HG02884 (cell line): ENCODE results near the gene C6orf132.

ENCODE experiments used
- ATAC-seq: cut with Tn5 transposase; IDR thresholded peaks from one replicate; pipeline ENCODE4 v1.9.1; 2021; ENCODE audit warnings: mild to moderate bottlenecking, moderate library complexity; ENCODE audit not compliant: unreplicated experiment

Gene C6orf132

DNA sequence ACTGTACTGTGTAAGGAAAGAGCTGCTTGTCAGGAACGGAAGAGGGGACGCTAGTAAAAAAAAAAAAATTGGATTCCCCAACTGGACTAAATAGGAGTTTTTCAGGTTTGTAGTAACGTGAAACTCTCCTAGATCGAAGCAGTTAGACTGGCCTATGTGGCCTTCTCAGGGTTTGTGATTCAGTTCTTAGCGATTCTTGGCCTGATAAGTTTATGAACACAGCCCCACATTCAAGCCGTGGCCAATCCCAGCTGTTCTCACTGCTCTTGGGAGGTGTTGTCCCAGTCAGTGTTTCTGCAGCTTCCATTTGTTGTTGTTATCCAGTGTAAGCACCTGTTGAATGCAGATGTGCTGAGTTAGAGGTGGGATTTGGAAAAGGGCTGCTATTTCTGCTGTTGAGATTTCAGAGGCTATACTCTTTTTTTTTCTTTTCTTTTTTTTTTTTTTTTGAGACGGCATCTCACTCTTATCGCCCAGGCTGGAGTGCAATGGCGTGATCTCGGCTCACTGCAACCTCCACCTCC, 62.4 kb downstream of the C6orf132 start:
- ATAC-seq, result no peak

GRCh38 chr6:42078386-42078785, 64.0 kb downstream of the C6orf132 start:
- ATAC-seq, result no peak

- no peak for ATAC-seq
These were observed 67.1 kb downstream of the C6orf132 start for GRCh38 chr6:42075159-42075838.

DNA sequence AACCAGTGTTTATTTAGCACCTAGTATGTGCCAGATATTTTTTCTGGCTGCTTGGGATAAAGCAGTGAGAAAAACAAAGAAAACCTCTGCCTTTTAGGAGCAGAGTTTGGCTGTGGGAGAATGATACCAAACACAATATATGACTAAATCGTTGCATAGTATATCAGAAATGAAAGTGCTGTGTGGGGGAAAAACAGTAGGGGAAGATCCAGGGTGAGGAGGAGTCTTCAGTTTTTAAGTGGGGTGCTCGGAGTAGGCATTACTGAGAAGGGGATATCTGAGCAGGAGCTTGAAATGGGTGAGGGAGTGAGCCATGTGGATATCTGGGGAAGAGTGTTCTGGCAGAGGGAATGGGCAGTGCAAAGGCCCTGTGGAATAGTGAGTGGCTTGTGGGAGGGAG, 69.1 kb downstream of the C6orf132 start:
- no peak for ATAC-seq

DNA sequence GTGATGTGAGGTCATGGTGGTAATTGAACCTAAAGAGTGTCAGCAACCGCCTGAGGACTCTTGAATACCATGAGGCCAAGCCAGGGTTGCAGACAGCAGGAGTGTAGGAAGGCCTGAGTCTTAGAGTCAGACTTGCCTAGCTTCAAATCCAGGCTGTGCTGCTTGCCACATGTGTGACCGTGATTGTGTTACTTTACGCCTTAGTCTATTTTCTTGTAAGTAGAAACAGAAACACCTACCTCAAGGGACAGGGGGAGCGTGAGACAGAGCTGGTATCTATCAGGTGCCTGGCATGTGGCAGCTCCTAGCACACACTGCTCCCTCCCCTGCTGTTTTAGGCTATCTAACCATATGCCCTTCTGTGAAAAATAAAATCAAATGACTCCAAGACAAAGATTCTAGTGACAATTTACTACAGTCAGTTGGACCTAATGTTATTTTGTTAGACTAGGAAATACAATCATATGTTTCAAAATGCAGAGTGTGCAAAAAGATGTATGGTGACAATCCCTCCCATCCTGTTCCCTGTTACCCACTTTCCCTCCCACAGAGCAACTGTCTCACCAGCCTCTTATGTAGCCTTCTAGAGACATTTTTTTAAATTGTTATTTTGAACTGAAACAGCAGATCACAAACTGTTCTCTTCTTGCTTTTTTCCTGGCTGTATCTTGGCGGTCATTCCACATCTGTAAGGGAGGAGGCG, 70.4 kb downstream of the C6orf132 start:
- ATAC-seq, result no peak

- no peak for ATAC-seq
These were observed 73.4 kb downstream of the C6orf132 start for GRCh38 chr6:42068872-42069522.

DNA sequence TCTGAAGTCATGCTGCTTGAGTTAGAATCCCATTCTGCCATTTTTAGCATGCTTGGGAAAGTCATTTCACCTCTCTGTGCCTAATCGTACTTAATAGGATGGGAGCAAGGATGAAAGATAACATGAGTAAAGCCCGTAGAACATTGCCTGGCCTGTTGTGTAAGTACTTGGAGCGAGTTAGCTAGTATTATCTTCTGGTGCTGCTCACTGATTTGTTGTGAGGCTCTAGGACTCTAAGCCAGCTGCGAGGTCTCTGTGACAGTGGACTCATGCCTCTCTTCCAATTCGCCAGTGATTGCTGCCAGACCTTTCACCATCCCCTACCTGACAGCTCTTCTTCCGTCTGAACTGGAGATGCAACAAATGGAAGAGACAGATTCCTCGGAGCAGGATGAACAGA, 74.2 kb downstream of the C6orf132 start:
- ATAC-seq, result no peak

GRCh38 chr6:42066156-42066675, 76.2 kb downstream of the C6orf132 start:
- ATAC-seq, result no peak

DNA sequence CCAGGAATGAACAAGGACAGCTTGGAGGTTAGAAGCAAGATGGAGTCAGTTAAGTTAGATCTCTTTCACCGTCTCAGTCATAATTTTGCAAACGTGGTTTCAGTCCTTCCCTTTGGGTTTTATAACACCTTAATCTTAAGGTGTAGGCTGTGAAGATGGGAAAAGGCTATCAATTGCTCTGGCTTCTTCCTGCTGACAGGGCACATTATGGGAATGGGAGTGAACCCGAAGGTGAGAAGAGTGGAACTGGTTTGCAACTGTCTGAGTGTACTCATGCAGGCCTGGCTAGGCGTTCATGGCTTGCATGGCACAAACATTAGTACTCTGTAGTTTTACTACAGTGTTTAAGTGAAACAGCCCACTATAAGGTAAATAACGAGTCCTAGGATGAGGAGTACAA, 82.7 kb downstream of the C6orf132 start:
- no peak for ATAC-seq

- ATAC-seq, result no peak
These were observed 88.8 kb downstream of the C6orf132 start for GRCh38 chr6:42053601-42054000.

GRCh38 chr6:42051268-42051653, 91.2 kb downstream of the C6orf132 start:
- no peak for ATAC-seq
